A549 treated with ZK216348 at 1 μM for 4 hours (cell line): ENCODE data around the gene EIF3M. TPM values are rescaled to one million over a fixed set of nuclear protein-coding genes. Genes with fewer than 3 reads are reported as not detected.

ENCODE experiments used
- total RNA-seq: library from RNA; stranded (reverse); fragments of 200-300 nt; extraction: Qiagen RNA extraction; gene quantifications from 5 replicates; pipeline ENCODE4 v1.2.3, GENCODE V29; 2022; ENCODE audit warnings: low read depth

Gene EIF3M
- total RNA-seq, result 371 to 496 TPM (median 386 TPM) in 5 replicates

GRCh38 chr11:32583459-32584271 is at the start of gene EIF3M:
TSS of gene EIF3M (plus strand) at chr11:32583831. CDS start at chr11:32583888, 57 bp downstream.

Other genes with a start within 250 kb of the EIF3M start
- 5.0 to 6.4 TPM (median 6.0 TPM) in 5 replicates for gene WT1, start 148.3 kb upstream of the EIF3M start, total RNA-seq
- gene CCDC73, start 210.8 kb downstream of the EIF3M start, total RNA-seq, result 0.04 TPM in 1 of 5 replicates, not detected in the others
- gene PRRG4, start 246.1 kb downstream of the EIF3M start, total RNA-seq, result 0.66 to 1.4 TPM (median 1.0 TPM) in 5 replicates